Measurements from ENCODE around the gene MR1. TPM values are rescaled to one million over a fixed set of nuclear protein-coding genes. Genes with fewer than 3 reads are reported as not detected.
"Not testable (repeated sequence)": the region's sequence is repeated elsewhere in the genome, so short reads cannot be mapped to it uniquely, and the experiment has no call there.

Gene MR1
- total RNA-seq, 2 donors from 2014 or later: 9.9 to 10.0 TPM

DNA sequence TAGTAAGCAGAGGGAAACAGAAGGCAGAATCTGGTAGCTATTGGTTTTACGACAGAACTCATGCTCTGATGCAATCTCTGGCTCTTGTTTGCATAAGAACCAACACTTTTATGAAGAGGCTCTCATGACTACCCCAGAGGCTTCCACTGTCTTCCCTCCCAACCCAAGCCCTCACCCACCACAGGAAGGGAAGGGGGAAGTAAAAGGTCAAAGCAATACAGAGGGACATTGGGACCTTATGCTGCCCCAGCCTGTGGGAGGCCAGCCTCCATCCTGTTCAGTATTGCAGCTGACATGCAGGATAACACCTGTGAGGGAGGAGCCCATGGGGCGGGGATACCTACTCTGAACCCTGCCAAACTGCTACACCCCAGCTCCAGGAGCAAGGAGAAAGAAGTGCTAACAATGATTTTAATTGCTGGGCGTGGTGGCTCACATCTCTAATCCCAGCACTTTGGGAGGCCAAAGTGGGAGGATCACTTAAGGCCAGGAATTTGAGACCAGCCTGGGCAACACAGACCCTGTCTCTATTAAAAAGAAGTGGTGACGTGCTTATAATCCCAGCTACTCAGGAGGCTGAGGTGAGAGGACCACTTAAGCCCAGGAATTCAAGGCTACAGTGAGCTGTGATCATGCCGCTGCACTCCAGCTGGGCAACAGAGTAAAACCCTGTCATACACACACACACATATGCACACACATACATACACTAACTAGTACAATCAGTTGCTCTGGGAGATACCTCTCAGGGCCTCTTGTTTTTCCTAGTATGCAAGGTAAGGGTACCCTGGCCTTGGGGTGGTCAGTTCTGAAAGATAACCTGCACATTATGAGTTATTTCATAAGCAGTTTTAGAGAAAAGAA lies 9.5 kb downstream of the MR1 start:
- H3K27ac ChIP-seq: no peak overlapping the region

DNA sequence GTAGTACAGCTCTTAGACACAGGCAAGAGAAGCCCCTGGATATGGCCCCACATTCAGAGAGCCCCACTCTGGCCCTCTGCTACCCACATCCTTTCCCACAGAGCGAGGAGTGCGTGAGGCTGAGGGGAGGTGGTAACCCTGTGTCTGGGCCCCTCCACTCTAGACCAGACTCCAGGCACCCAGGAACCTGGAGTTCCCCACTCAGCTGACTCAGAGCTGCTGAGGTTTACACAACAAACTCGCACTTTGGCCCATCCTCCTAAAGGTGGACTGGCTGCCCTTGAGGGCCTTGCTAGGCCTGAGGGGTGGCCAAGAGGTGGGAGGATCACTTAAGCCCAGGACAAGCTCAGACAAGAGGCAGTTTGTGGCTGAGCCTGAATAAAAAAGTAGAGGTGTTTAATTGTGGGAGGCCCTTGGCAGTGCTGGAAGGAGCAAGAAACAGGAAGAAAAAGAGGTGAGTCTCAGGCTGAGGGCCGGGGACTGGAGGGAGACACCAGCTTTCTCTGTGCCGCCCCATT lies 10.7 kb downstream of the MR1 start:
- no peak for DNase-seq (ENCODE audit: low spot score)
- Histone ChIP-seq H3K4me1 (peaks cover 0 to 16% of the 10 kb centered on the region in 2 donors), H3K36me3 (no peaks in the 10 kb centered on the region), H3K9me3 (no peaks in the 10 kb centered on the region), H3K27me3 (no peaks in the 10 kb centered on the region), H3K27ac (no peak overlapping the region), H3K4me3 (no peak overlapping the region)
- TF ChIP-seq, protein P1, sequence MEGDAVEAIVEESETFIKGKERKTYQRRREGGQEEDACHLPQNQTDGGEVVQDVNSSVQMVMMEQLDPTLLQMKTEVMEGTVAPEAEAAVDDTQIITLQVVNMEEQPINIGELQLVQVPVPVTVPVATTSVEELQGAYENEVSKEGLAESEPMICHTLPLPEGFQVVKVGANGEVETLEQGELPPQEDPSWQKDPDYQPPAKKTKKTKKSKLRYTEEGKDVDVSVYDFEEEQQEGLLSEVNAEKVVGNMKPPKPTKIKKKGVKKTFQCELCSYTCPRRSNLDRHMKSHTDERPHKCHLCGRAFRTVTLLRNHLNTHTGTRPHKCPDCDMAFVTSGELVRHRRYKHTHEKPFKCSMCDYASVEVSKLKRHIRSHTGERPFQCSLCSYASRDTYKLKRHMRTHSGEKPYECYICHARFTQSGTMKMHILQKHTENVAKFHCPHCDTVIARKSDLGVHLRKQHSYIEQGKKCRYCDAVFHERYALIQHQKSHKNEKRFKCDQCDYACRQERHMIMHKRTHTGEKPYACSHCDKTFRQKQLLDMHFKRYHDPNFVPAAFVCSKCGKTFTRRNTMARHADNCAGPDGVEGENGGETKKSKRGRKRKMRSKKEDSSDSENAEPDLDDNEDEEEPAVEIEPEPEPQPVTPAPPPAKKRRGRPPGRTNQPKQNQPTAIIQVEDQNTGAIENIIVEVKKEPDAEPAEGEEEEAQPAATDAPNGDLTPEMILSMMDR (IDR thresholded peaks at IDR 0.05): no peak

More for the DNA sequence above, 9.5 kb downstream of the MR1 start:
- Histone ChIP-seq H3K4me3 (no peak overlapping the region), H3K4me1 (peaks cover 0 to 16% of the 10 kb centered on the region in 2 donors), H3K9me3 (no peaks in the 10 kb centered on the region), H3K36me3 (no peaks in the 10 kb centered on the region), H3K27me3 (no peaks in the 10 kb centered on the region)
- TF ChIP-seq, protein P1 (IDR thresholded peaks at IDR 0.05): no peak
- no peak for DNase-seq (ENCODE audit: low spot score)

DNA sequence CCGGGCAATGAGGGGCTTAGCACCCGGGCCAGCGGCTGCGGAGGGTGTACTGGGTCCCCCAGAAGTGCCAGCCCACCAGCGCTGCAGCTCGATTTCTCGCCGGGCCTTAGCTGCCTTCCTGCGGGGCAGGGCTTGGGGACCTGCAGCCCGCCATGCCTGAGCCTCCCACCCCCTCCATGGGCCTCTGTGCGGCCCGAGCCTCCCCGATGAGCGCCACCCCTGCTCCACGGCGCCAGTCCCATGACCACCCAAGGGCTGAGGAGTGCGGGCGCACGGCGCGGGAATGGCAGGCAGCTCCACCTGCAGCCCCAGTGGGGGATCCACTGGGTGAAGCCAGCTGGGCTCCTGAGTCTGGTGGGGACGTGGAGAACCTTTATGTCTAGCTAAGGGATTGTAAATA lies 12.2 kb downstream of the MR1 start:
- H3K4me1 ChIP-seq; H3K9me3 ChIP-seq; H3K27ac ChIP-seq; DNase-seq (ENCODE audit: low spot score); H3K36me3 ChIP-seq; H3K4me3 ChIP-seq; H3K27me3 ChIP-seq: not testable (repeated sequence)

DNA sequence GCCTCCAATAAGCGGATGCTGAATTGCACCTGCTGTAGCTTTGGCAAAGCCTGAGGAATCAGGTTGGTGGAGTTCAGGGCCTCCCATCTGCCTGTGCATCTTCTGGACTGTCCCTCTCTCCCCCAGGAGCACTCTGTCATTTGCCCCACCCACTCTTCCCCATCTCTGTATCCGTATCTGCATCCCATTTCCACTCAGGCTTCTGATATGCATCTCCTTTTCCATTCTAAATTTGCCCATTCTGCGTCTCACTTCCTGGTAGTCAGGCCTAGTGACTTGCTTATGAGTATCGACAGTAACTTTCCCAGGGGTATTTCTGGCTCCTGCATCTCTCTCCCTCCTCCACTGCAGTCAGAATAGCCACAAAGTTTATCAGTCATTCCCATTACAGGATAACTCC lies 15.6 kb downstream of the MR1 start:
- TF ChIP-seq, protein P1 (IDR thresholded peaks at IDR 0.05): no peak
- Histone ChIP-seq H3K27ac (no peak overlapping the region), H3K4me1 (peaks cover 0 to 1% of the 10 kb centered on the region in 2 donors), H3K4me3 (no peak overlapping the region), H3K27me3 (no peaks in the 10 kb centered on the region), H3K36me3 (no peaks in the 10 kb centered on the region), H3K9me3 (no peaks in the 10 kb centered on the region)
- no peak for DNase-seq (ENCODE audit: low spot score)

DNA sequence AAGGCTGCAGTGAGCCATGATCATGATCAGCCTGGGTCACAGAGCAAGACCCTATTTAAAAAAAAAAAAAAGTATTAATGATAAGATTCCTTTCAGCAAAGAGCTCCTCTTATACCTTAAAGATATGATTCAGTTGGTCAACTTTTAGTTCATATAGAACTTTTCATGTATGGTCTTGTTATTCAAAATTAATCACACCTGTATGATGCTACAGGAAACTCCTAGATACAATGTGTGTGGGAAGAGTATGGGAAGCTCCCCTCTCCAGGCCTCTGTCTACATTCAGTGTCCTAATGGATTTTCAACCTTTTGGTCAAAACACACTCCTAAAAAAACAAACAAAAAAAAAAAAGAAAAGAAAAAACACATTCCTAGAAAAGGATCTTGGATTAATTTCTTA lies 17.1 kb downstream of the MR1 start:
- DNase-seq (ENCODE audit: low spot score): no peak
- H3K27me3 ChIP-seq: no peaks in the 10 kb centered on the region
- no peaks in the 10 kb centered on the region for H3K36me3 ChIP-seq
- no peak overlapping the region for H3K27ac ChIP-seq
- TF ChIP-seq, protein P1 (IDR thresholded peaks at IDR 0.05): no peak
- H3K4me1 ChIP-seq: no peaks in the 10 kb centered on the region
- H3K4me3 ChIP-seq: no peak overlapping the region
- H3K9me3 ChIP-seq: no peaks in the 10 kb centered on the region

DNA sequence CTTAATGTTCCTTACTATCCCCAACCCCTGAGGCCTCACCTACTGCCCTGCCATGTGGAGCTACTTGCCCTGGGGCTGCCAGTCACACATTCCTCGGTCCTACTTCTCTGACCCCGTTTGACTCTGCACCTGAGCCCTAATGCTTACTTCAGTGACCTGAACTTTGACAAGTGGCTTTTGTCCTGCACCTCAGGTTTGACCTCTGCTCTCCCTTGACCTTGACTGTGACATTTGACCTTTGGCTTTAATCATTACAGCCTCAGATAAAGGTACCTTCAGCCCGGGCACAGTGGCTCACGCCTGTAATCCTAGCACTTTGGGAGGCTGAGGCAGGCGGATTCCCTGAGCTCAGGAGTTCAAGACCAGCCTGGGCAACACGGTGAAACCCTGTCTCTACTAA lies 22.8 kb downstream of the MR1 start:
- DNase-seq (ENCODE audit: low spot score): no peak
- H3K36me3 ChIP-seq: no peaks in the 10 kb centered on the region
- H3K4me3 ChIP-seq: no peak overlapping the region
- peak overlapping the region; percentile 36 to 48 for H3K27ac ChIP-seq
- TF ChIP-seq, protein P1 (IDR thresholded peaks at IDR 0.05): no peak
- H3K27me3 ChIP-seq: no peaks in the 10 kb centered on the region
- H3K4me1 ChIP-seq: peaks cover 0 to 36% of the 10 kb centered on the region in 2 donors
- peaks cover 0 to 4% of the 10 kb centered on the region in 2 donors for H3K9me3 ChIP-seq

All from right atrium auricular region (tissue), 2 donors.